Panc1 (cell line): Measurements from ENCODE around the gene ZFX. TPM values are rescaled to one million over a fixed set of nuclear protein-coding genes. Genes with fewer than 3 reads are reported as not detected.

ENCODE experiments used
- ATAC-seq: fragments of 200-7000 bp; cut with Tn5 transposase; 2 replicates; pipeline ENCODE4 v1.9.1; 2020; ENCODE audit warnings: mild to moderate bottlenecking, moderate library complexity
- BruUV-seq: library from RNA; stranded (reverse); fragments of 400-500 nt; replicated peaks from 2 replicates; lab custom pipeline; 2021; lab: Mats Ljungman, UMichigan
- CTCF ChIA-PET: fragments of 300-600 bp; sonication (Branson Sonifier 250); formaldehyde crosslinking; loops from one replicate; lab custom pipeline; 2022; ENCODE audit warnings: antibody characterized with exemption; lab: Charles Lee
- POLR2A ChIA-PET: fragments of 300-600 bp; sonication (Branson Sonifier 250); formaldehyde crosslinking; loops from one replicate; lab custom pipeline; 2022; ENCODE audit warnings: antibody characterized with exemption; lab: Charles Lee
- DNase-seq: peaks from one replicate; pipeline ENCODE4 v3.0.0-alpha.2; 2010; ENCODE audit warnings: low read depth, low spot score
- H3K27ac ChIP-seq: 2 replicates; pipeline ENCODE4 v1.5.1; 2011; ENCODE audit warnings: mild to moderate bottlenecking, low read length, inconsistent platforms
- H3K27me3 ChIP-seq: fragments of 200-500 bp; sonication (Bioruptor generic); 2 replicates; pipeline ENCODE4 v1.6.0; 2014; ENCODE audit warnings: low read length, inconsistent platforms; ENCODE audit not compliant: control insufficient read depth, insufficient read depth
- H3K36me3 ChIP-seq: fragments of 200-500 bp; sonication (Bioruptor generic); 2 replicates; pipeline ENCODE4 v1.5.1; 2014; ENCODE audit warnings: inconsistent platforms, mild to moderate bottlenecking, low read length, moderate library complexity; ENCODE audit not compliant: control insufficient read depth, insufficient read depth
- H3K4me1 ChIP-seq: 2 replicates; pipeline ENCODE4 v1.5.1; 2011; ENCODE audit warnings: inconsistent platforms, mild to moderate bottlenecking, low read length, moderate library complexity; ENCODE audit not compliant: control insufficient read depth, insufficient read depth
- H3K4me3 ChIP-seq, 2 experiments: 2 replicates each; pipeline ENCODE4 v1.5.1; 2011 to 2012; ENCODE audit warnings: low read depth in 2 of 2, low read length in 2 of 2, mild to moderate bottlenecking in 2 of 2, inconsistent platforms in 1 of 2, moderate library complexity in 1 of 2
- H3K9me3 ChIP-seq: fragments of 200-500 bp; sonication (Bioruptor generic); 2 replicates; pipeline ENCODE4 v1.5.1; 2014; ENCODE audit warnings: low read depth, mild to moderate bottlenecking, inconsistent platforms, low read length, moderate library complexity; ENCODE audit not compliant: control insufficient read depth, insufficient read depth
- POLR2AphosphoS5 ChIP-seq: IDR thresholded peaks from 2 replicates; pipeline ENCODE4 v1.6.1; 2012; ENCODE audit warnings: mild to moderate bottlenecking, low read depth, low read length, moderate library complexity
- SIN3A ChIP-seq: IDR thresholded peaks from 2 replicates; pipeline ENCODE4 v1.6.1; 2012; ENCODE audit warnings: low read depth, mild to moderate bottlenecking, low read length, moderate library complexity, borderline replicate concordance; ENCODE audit not compliant: insufficient read depth
- TCF7L2 ChIP-seq: IDR thresholded peaks from 2 replicates; pipeline ENCODE4 v1.6.1; 2011; ENCODE audit warnings: mild to moderate bottlenecking, low read depth, low read length, inconsistent platforms
- in situ Hi-C: cut with HindIII; loops from 2 replicates; pipeline ENCODE4 v1.10.0; 2016; ENCODE audit warnings: low sequenced_read_pairs, low pct_unique_long_range_greater_than_20kb
- intact Hi-C: fragments of 100-400 bp; cut with micrococcal nuclease; formaldehyde crosslinking; loops from one replicate; pipeline ENCODE4 v1.10.0; 2022; ENCODE audit not compliant: unreplicated experiment
- total RNA-seq: library from RNA; stranded (reverse); gene quantifications from one replicate; pipeline ENCODE4 v1.2.1, GENCODE V29; 2021; ENCODE audit not compliant: unreplicated experiment
- TF ChIP-seq, protein P1 (sequence below): fragments of 450-650 bp; IDR thresholded peaks from 2 replicates; pipeline ENCODE4 v1.5.1; 2017; ENCODE audit warnings: mild to moderate bottlenecking
- TF ChIP-seq, protein P2 (sequence below), 2 experiments: IDR thresholded peaks; 2 replicates each; pipeline ENCODE4 v1.6.1; 2011 to 2012; ENCODE audit warnings: low read depth in 2 of 2, control low read depth in 1 of 2, low read length in 1 of 2, mild to moderate bottlenecking in 1 of 2, moderate library complexity in 1 of 2; ENCODE audit not compliant: insufficient read depth in 1 of 2

ZFX gene
- total RNA-seq, 1 experiment from 2014 or later = 38.7 TPM

DNA sequence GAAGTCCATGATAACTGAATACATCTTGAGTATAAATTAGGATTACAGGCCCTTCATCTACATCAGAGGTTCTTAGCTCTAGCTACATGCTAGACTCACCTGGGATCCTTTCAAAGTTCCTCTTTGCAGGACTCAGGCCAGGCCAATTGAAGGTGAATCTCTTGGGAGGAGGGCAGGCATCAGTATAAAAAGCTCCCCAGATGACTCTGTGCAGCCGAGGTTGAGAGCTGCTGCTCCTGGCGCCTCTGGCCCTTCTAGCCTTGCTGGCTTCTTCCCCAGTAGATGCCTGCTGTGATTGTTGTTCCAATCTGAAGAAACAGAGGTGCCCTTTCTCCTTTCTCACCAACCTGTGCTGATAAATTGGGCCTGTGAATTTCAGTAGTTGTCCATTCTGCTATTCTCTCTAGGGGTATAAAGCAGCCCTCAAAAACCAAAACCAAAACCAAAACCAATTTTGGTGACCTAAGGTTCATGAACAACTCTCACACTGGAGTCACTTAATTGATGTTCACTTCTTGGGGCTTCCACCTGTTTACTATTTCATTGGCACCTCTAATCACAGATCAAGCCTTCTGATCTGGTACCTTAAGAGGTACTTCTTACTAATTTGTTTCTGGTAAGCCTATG lies 85.7 kb downstream of the ZFX start:
- TF ChIP-seq POLR2AphosphoS5 (no peak), TCF7L2 (no peak), SIN3A (no peak)
- TF ChIP-seq, protein P1, sequence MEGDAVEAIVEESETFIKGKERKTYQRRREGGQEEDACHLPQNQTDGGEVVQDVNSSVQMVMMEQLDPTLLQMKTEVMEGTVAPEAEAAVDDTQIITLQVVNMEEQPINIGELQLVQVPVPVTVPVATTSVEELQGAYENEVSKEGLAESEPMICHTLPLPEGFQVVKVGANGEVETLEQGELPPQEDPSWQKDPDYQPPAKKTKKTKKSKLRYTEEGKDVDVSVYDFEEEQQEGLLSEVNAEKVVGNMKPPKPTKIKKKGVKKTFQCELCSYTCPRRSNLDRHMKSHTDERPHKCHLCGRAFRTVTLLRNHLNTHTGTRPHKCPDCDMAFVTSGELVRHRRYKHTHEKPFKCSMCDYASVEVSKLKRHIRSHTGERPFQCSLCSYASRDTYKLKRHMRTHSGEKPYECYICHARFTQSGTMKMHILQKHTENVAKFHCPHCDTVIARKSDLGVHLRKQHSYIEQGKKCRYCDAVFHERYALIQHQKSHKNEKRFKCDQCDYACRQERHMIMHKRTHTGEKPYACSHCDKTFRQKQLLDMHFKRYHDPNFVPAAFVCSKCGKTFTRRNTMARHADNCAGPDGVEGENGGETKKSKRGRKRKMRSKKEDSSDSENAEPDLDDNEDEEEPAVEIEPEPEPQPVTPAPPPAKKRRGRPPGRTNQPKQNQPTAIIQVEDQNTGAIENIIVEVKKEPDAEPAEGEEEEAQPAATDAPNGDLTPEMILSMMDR = no peak
- TF ChIP-seq, protein P2, sequence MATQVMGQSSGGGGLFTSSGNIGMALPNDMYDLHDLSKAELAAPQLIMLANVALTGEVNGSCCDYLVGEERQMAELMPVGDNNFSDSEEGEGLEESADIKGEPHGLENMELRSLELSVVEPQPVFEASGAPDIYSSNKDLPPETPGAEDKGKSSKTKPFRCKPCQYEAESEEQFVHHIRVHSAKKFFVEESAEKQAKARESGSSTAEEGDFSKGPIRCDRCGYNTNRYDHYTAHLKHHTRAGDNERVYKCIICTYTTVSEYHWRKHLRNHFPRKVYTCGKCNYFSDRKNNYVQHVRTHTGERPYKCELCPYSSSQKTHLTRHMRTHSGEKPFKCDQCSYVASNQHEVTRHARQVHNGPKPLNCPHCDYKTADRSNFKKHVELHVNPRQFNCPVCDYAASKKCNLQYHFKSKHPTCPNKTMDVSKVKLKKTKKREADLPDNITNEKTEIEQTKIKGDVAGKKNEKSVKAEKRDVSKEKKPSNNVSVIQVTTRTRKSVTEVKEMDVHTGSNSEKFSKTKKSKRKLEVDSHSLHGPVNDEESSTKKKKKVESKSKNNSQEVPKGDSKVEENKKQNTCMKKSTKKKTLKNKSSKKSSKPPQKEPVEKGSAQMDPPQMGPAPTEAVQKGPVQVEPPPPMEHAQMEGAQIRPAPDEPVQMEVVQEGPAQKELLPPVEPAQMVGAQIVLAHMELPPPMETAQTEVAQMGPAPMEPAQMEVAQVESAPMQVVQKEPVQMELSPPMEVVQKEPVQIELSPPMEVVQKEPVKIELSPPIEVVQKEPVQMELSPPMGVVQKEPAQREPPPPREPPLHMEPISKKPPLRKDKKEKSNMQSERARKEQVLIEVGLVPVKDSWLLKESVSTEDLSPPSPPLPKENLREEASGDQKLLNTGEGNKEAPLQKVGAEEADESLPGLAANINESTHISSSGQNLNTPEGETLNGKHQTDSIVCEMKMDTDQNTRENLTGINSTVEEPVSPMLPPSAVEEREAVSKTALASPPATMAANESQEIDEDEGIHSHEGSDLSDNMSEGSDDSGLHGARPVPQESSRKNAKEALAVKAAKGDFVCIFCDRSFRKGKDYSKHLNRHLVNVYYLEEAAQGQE (IDR thresholded peaks at IDR 0.05; ENCODE audit: insufficient read depth in 1 of 2, low read depth in 2 of 2, low read length in 1 of 2) = no peak
- Histone ChIP-seq H3K27ac (no peak overlapping the region), H3K4me3 (no peak overlapping the region), H3K9me3 (no peaks in the 10 kb centered on the region), H3K4me1 (no peaks in the 10 kb centered on the region), H3K27me3 (no peaks in the 10 kb centered on the region), H3K36me3 (no peaks in the 10 kb centered on the region)
- in situ Hi-C loops = no loop called here
- POLR2A ChIA-PET = no interaction called here
- ATAC-seq = no peak
- no TSS peak for BruUV-seq
- intact Hi-C loops = no loop called here
- no peak for DNase-seq
- CTCF ChIA-PET = no interaction called here

DNA sequence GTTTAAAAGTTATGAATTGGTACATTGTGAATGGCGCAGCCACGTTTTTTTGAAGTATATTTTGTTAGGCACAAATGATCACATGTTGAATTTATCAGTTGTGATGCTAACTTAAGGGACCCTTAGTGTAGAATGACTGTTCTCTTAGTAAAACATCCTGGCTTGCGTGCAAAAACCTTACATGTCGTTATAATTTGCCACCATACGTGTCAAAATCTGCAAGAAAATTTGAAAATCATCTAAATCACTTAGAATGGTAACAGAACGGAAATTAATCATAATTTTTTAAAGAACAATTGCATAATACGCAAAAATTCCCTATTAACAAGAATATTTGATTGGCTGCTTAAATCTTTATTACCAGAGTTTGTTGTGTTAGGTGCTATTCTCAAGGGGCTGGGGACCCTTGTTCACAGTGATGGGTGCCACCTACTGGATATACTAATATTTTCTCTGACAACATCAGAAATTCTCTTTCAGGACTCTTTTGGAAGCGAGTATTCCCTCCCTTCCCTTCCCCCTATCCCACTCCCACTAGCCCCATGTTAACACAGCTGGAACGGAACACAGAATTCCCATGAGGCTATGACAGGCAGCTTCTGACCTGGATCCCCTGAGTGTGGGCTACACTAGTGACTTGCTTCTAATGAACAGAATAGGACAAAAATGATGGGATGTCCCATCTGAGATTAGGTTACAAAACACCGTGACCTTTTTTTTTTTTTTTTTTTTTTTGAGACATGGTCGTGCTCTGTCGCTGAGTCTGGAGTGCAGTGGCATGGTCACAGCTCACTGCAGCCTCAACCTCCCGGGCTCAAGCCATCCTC lies 92.5 kb downstream of the ZFX start:
- H3K27me3 ChIP-seq = no peaks in the 10 kb centered on the region
- peak; percentile 56; the same call in 1 of the 2 replicates for ATAC-seq
- H3K9me3 ChIP-seq = no peaks in the 10 kb centered on the region
- POLR2A ChIA-PET = interaction anchor here (0.5 kb wide), 1 partner anchor 164 kb away, joined by 4 read pairs; no protein-coding TSS in a partner anchor
- H3K36me3 ChIP-seq = no peaks in the 10 kb centered on the region
- TF ChIP-seq, protein P1 = peak; percentile 59
- TF ChIP-seq, protein P2 (IDR thresholded peaks at IDR 0.05; ENCODE audit: insufficient read depth in 1 of 2, low read depth in 2 of 2, low read length in 1 of 2) = no peak
- no peak for DNase-seq
- no TSS peak for BruUV-seq
- H3K4me3 ChIP-seq = no peak overlapping the region
- no peaks in the 10 kb centered on the region; the same call in 1 of the 2 replicates for H3K4me1 ChIP-seq
- CTCF ChIA-PET = interaction anchor here (0.7 kb wide), 1 partner anchor 10 kb away, joined by 9 read pairs; no protein-coding TSS in a partner anchor
- intact Hi-C loops (loop anchor here (10.0 kb wide), 1 partner anchor 157 kb away; no protein-coding TSS in a partner anchor), in situ Hi-C loops (no loop called here)
- no peak overlapping the region for H3K27ac ChIP-seq
